WTC11 (cell line): ENCODE data around the gene SCAI. TPM values are rescaled to one million over a fixed set of nuclear protein-coding genes. Genes with fewer than 3 reads are reported as not detected.

Source experiments
- ATAC-seq: fragments of 200-7000 bp; cut with Tn5 transposase; 2 replicates; pipeline ENCODE4 v1.10.0; 2021; ENCODE audit warnings: mild to moderate bottlenecking, moderate library complexity
- CTCF ChIA-PET: fragments of 300-600 bp; sonication (Branson Sonifier 250); formaldehyde crosslinking; loops from one replicate; lab custom pipeline; 2021; ENCODE audit warnings: antibody characterized with exemption; lab: Charles Lee
- POLR2A ChIA-PET: fragments of 350-600 bp; sonication (Branson Sonifier 250); formaldehyde crosslinking; loops from one replicate; lab custom pipeline; 2021; ENCODE audit warnings: antibody characterized with exemption; lab: Charles Lee
- DNase-seq: peaks from one replicate; pipeline ENCODE4 v3.0.0; 2021; ENCODE audit warnings: low spot score
- H3K27ac Mint-ChIP-seq: 2 replicates; pipeline ENCODE4 v1.8.0; 2021; ENCODE audit warnings: mixed read lengths
- H3K27me3 Mint-ChIP-seq: 2 replicates; pipeline ENCODE4 v1.8.0; 2021; ENCODE audit warnings: low read depth, mild to moderate bottlenecking, moderate library complexity, mixed read lengths
- H3K36me3 Mint-ChIP-seq: 2 replicates; pipeline ENCODE4 v1.8.0; 2021; ENCODE audit warnings: mixed read lengths
- H3K4me1 Mint-ChIP-seq: 2 replicates; pipeline ENCODE4 v1.8.0; 2022; ENCODE audit warnings: mixed read lengths
- H3K4me3 Mint-ChIP-seq: 2 replicates; pipeline ENCODE4 v1.8.0; 2021; ENCODE audit warnings: mild to moderate bottlenecking, moderate library complexity, mixed read lengths
- H3K9me3 Mint-ChIP-seq: 2 replicates; pipeline ENCODE4 v1.8.0; 2021; ENCODE audit warnings: mixed read lengths
- ARID4B ChIP-seq: sonication (generic); formaldehyde crosslinking; IDR thresholded peaks from 2 replicates; pipeline ENCODE4 v1.8.0; 2023; ENCODE audit warnings: missing genetic modification reagents, mild to moderate bottlenecking, borderline replicate concordance
- ATF2 ChIP-seq: sonication (generic); formaldehyde crosslinking; IDR thresholded peaks from 2 replicates; pipeline ENCODE4 v1.8.1; 2022; ENCODE audit warnings: low read depth, missing genetic modification reagents, borderline replicate concordance
- CBFB ChIP-seq: sonication (generic); formaldehyde crosslinking; IDR thresholded peaks from 2 replicates; pipeline ENCODE4 v1.8.1; 2022; ENCODE audit warnings: mild to moderate bottlenecking, low read depth, missing genetic modification reagents
- CTCF ChIP-seq: fragments of 200-600 bp; IDR thresholded peaks from 2 replicates; pipeline ENCODE4 v1.8.0; 2022; ENCODE audit warnings: antibody characterized with exemption
- E2F5 ChIP-seq: sonication (generic); formaldehyde crosslinking; IDR thresholded peaks from 2 replicates; pipeline ENCODE4 v1.8.1; 2022; ENCODE audit warnings: mild to moderate bottlenecking, moderate library complexity, missing genetic modification reagents
- FOXP1 ChIP-seq: sonication (generic); formaldehyde crosslinking; IDR thresholded peaks from 2 replicates; pipeline ENCODE4 v1.8.0; 2022; ENCODE audit warnings: missing genetic modification reagents, mild to moderate bottlenecking, moderate library complexity, borderline replicate concordance
- GRHL2 ChIP-seq: fragments of 250-450 bp; sonication (Bioruptor Pico); IDR thresholded peaks from 2 replicates; pipeline ENCODE4 v1.8.0; 2022; ENCODE audit warnings: mild to moderate bottlenecking, moderate library complexity; ENCODE audit not compliant: insufficient replicate concordance, severe bottlenecking
- GTF2I ChIP-seq: fragments of 250-450 bp; sonication (Bioruptor Pico); conservative IDR thresholded peaks from 2 replicates; pipeline ENCODE4 v1.4.0; 2021; ENCODE audit warnings: mild to moderate bottlenecking
- MYBL2 ChIP-seq: sonication (generic); formaldehyde crosslinking; IDR thresholded peaks from 2 replicates; pipeline ENCODE4 v1.8.1; 2023; ENCODE audit warnings: mild to moderate bottlenecking, moderate library complexity, missing genetic modification reagents
- OVOL2 ChIP-seq: fragments of 250-450 bp; sonication (Bioruptor Pico); IDR thresholded peaks from 2 replicates; pipeline ENCODE4 v1.9.0; 2021; ENCODE audit warnings: mild to moderate bottlenecking, borderline replicate concordance
- SMAD3 ChIP-seq: sonication (generic); formaldehyde crosslinking; IDR thresholded peaks from 2 replicates; pipeline ENCODE4 v1.8.0; 2022; ENCODE audit warnings: missing genetic modification reagents, mild to moderate bottlenecking, borderline replicate concordance
- ZSCAN18 ChIP-seq: fragments of 250-450 bp; sonication (Bioruptor Pico); IDR thresholded peaks from 2 replicates; pipeline ENCODE4 v2.1.2; 2022; ENCODE audit warnings: mild to moderate bottlenecking, moderate library complexity
- total RNA-seq: library from RNA; stranded (reverse); gene quantifications from 3 replicates; pipeline ENCODE4 v1.2.3, GENCODE V29; 2021
- TF ChIP-seq, protein P1 (sequence below): sonication (generic); formaldehyde crosslinking; IDR thresholded peaks from 2 replicates; pipeline ENCODE4 v1.8.1; 2023; ENCODE audit warnings: mild to moderate bottlenecking, missing genetic modification reagents
- TF ChIP-seq, protein P2 (sequence below): sonication (generic); formaldehyde crosslinking; IDR thresholded peaks from 2 replicates; pipeline ENCODE4 v1.8.0; 2022; ENCODE audit warnings: mild to moderate bottlenecking, missing genetic modification reagents
- TF ChIP-seq, protein P3 (sequence below): fragments of 250-450 bp; sonication (Bioruptor Pico); IDR thresholded peaks from 2 replicates; pipeline ENCODE4 v1.8.0; 2021; ENCODE audit warnings: mild to moderate bottlenecking

The SCAI gene
- total RNA-seq, 1 experiment from 2014 or later: 20.4 TPM

GRCh38 chr9:124908098-124908497 lies 235.2 kb downstream of the SCAI start:
- Mint-ChIP-seq H3K4me1 (peaks cover 5% of the 10 kb centered on the region), H3K36me3 (peaks cover 5% of the 10 kb centered on the region), H3K9me3 (no peaks in the 10 kb centered on the region), H3K4me3 (no peak overlapping the region), H3K27ac (no peak overlapping the region), H3K27me3 (no peaks in the 10 kb centered on the region)
- no peak for DNase-seq
- TF ChIP-seq GTF2I (CRISPR knock-in tag) (no peak), GRHL2 (CRISPR knock-in tag) (no peak), CBFB (CRISPR knock-in tag) (no peak), MYBL2 (CRISPR knock-in tag) (no peak), ATF2 (CRISPR knock-in tag) (no peak), ARID4B (CRISPR knock-in tag) (no peak), ZSCAN18 (CRISPR knock-in tag) (no peak), OVOL2 (CRISPR knock-in tag) (no peak), SMAD3 (CRISPR knock-in tag) (no peak), CTCF (no peak)
- TF ChIP-seq, protein P1, sequence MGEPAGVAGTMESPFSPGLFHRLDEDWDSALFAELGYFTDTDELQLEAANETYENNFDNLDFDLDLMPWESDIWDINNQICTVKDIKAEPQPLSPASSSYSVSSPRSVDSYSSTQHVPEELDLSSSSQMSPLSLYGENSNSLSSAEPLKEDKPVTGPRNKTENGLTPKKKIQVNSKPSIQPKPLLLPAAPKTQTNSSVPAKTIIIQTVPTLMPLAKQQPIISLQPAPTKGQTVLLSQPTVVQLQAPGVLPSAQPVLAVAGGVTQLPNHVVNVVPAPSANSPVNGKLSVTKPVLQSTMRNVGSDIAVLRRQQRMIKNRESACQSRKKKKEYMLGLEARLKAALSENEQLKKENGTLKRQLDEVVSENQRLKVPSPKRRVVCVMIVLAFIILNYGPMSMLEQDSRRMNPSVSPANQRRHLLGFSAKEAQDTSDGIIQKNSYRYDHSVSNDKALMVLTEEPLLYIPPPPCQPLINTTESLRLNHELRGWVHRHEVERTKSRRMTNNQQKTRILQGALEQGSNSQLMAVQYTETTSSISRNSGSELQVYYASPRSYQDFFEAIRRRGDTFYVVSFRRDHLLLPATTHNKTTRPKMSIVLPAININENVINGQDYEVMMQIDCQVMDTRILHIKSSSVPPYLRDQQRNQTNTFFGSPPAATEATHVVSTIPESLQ (CRISPR knock-in tag): no peak
- CTCF ChIA-PET: no interaction called here
- POLR2A ChIA-PET: interaction anchor here (0.5 kb wide), 1 partner anchor 1320 kb away, joined by 3 read pairs; no protein-coding TSS in a partner anchor
- ATAC-seq: no peak

- Mint-ChIP-seq H3K36me3 (peaks cover 5% of the 10 kb centered on the region), H3K4me3 (no peak overlapping the region), H3K27ac (no peak overlapping the region), H3K4me1 (peaks cover 5% of the 10 kb centered on the region), H3K9me3 (no peaks in the 10 kb centered on the region), H3K27me3 (no peaks in the 10 kb centered on the region)
- ATAC-seq (no peak), DNase-seq (no peak)
- ChIA-PET POLR2A (no interaction called here), CTCF (no interaction called here)
- TF ChIP-seq, protein P2, sequence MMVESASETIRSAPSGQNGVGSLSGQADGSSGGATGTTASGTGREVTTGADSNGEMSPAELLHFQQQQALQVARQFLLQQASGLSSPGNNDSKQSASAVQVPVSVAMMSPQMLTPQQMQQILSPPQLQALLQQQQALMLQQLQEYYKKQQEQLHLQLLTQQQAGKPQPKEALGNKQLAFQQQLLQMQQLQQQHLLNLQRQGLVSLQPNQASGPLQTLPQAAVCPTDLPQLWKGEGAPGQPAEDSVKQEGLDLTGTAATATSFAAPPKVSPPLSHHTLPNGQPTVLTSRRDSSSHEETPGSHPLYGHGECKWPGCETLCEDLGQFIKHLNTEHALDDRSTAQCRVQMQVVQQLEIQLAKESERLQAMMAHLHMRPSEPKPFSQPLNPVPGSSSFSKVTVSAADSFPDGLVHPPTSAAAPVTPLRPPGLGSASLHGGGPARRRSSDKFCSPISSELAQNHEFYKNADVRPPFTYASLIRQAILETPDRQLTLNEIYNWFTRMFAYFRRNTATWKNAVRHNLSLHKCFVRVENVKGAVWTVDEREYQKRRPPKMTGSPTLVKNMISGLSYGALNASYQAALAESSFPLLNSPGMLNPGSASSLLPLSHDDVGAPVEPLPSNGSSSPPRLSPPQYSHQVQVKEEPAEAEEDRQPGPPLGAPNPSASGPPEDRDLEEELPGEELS (CRISPR knock-in tag): no peak
- TF ChIP-seq, protein P3, sequence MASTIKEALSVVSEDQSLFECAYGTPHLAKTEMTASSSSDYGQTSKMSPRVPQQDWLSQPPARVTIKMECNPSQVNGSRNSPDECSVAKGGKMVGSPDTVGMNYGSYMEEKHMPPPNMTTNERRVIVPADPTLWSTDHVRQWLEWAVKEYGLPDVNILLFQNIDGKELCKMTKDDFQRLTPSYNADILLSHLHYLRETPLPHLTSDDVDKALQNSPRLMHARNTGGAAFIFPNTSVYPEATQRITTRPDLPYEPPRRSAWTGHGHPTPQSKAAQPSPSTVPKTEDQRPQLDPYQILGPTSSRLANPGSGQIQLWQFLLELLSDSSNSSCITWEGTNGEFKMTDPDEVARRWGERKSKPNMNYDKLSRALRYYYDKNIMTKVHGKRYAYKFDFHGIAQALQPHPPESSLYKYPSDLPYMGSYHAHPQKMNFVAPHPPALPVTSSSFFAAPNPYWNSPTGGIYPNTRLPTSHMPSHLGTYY: no peak
- TF ChIP-seq GTF2I (CRISPR knock-in tag) (no peak), ZSCAN18 (CRISPR knock-in tag) (no peak), E2F5 (no peak), FOXP1 (CRISPR knock-in tag) (no peak)
Observed at GRCh38 chr9:124906966-124907365, 236.4 kb downstream of the SCAI start.
